HG03097 (cell line): ENCODE data around the gene IGFBP4.

Source experiments
- ATAC-seq: cut with Tn5 transposase; IDR thresholded peaks from one replicate; pipeline ENCODE4 v1.9.1; 2021; ENCODE audit not compliant: unreplicated experiment, low FRiP score

The IGFBP4 gene

GRCh38 chr17:40452921-40453378 lies 9.7 kb downstream of the IGFBP4 start:
- no peak for ATAC-seq

GRCh38 chr17:40453881-40454612 lies 10.8 kb downstream of the IGFBP4 start:
- no peak for ATAC-seq

- no peak for ATAC-seq
Observed at GRCh38 chr17:40454613-40454995, 11.4 kb downstream of the IGFBP4 start.

- ATAC-seq = no peak
Observed at GRCh38 chr17:40456396-40456951, 13.2 kb downstream of the IGFBP4 start.

- no peak for ATAC-seq
Observed at GRCh38 chr17:40457369-40457768, 14.1 kb downstream of the IGFBP4 start.

GRCh38 chr17:40457964-40458791 lies 14.9 kb downstream of the IGFBP4 start:
- no peak for ATAC-seq

GRCh38 chr17:40458851-40459482 lies 15.7 kb downstream of the IGFBP4 start:
- ATAC-seq = no peak

GRCh38 chr17:40459636-40460603 lies 16.7 kb downstream of the IGFBP4 start:
- no peak for ATAC-seq

- ATAC-seq = no peak
Observed at GRCh38 chr17:40460604-40460967, 17.3 kb downstream of the IGFBP4 start.

GRCh38 chr17:40460968-40461731 lies 17.9 kb downstream of the IGFBP4 start:
- no peak for ATAC-seq

GRCh38 chr17:40461732-40462342 lies 18.6 kb downstream of the IGFBP4 start:
- ATAC-seq = no peak

- no peak for ATAC-seq
Observed at GRCh38 chr17:40462343-40463121, 19.3 kb downstream of the IGFBP4 start.

- no peak for ATAC-seq
Observed at GRCh38 chr17:40463122-40463550, 19.9 kb downstream of the IGFBP4 start.

GRCh38 chr17:40464392-40464855 lies 21.2 kb downstream of the IGFBP4 start:
- ATAC-seq = no peak

- ATAC-seq = no peak
Observed at GRCh38 chr17:40466298-40466971, 23.2 kb downstream of the IGFBP4 start.

GRCh38 chr17:40467281-40467867 lies 24.1 kb downstream of the IGFBP4 start:
- no peak for ATAC-seq

GRCh38 chr17:40468560-40468959 lies 25.3 kb downstream of the IGFBP4 start:
- ATAC-seq = no peak
